ENCODE measurements around the gene LRBA. TPM values are rescaled to one million over a fixed set of nuclear protein-coding genes. Genes with fewer than 3 reads are reported as not detected.

LRBA gene
- total RNA-seq, 1 donor from 2014 or later = 26.4 TPM

- H3K4me1 Mint-ChIP-seq (ENCODE audit: low read depth, unreplicated experiment) = peaks cover 9% of the 10 kb centered on the region
- no peak overlapping the region for H3K4me3 Mint-ChIP-seq (ENCODE audit: unreplicated experiment)
- H3K27me3 Mint-ChIP-seq (ENCODE audit: unreplicated experiment) = no peaks in the 10 kb centered on the region
- TF ChIP-seq, protein P1, sequence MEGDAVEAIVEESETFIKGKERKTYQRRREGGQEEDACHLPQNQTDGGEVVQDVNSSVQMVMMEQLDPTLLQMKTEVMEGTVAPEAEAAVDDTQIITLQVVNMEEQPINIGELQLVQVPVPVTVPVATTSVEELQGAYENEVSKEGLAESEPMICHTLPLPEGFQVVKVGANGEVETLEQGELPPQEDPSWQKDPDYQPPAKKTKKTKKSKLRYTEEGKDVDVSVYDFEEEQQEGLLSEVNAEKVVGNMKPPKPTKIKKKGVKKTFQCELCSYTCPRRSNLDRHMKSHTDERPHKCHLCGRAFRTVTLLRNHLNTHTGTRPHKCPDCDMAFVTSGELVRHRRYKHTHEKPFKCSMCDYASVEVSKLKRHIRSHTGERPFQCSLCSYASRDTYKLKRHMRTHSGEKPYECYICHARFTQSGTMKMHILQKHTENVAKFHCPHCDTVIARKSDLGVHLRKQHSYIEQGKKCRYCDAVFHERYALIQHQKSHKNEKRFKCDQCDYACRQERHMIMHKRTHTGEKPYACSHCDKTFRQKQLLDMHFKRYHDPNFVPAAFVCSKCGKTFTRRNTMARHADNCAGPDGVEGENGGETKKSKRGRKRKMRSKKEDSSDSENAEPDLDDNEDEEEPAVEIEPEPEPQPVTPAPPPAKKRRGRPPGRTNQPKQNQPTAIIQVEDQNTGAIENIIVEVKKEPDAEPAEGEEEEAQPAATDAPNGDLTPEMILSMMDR (IDR thresholded peaks at IDR 0.05; ENCODE audit: partially characterized antibody, unreplicated experiment) = no peak
- no peaks in the 10 kb centered on the region for H3K36me3 Mint-ChIP-seq (ENCODE audit: unreplicated experiment)
- DNase-seq = no peak
- no peak overlapping the region for H3K27ac Mint-ChIP-seq (ENCODE audit: unreplicated experiment)
- no peaks in the 10 kb centered on the region for H3K9me3 Mint-ChIP-seq (ENCODE audit: unreplicated experiment)
These were observed 553.1 kb downstream of the LRBA start for GRCh38 chr4:150461957-150462356.

DNA sequence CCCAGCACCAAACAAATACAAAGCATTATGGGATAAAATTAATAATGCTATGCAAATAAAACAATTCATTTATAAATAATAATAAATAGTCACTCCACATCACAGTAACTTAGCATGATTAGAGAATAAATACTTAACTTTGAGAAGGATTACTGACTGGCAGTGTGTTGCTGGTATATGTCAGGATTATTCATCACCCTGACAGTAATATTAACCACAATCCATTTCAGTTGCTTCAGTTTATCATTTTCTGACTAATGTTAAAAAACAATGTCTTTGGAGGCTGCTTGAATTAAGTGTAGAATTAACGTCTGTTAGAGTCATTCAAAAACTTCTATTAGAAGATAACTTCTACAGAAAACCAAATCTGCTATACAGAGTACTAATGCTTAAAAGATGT, 557.3 kb downstream of the LRBA start:
- H3K4me3 Mint-ChIP-seq (ENCODE audit: unreplicated experiment) = no peak overlapping the region
- TF ChIP-seq, protein P1 (IDR thresholded peaks at IDR 0.05; ENCODE audit: partially characterized antibody, unreplicated experiment) = no peak
- no peak overlapping the region for H3K27ac Mint-ChIP-seq (ENCODE audit: unreplicated experiment)
- no peaks in the 10 kb centered on the region for H3K9me3 Mint-ChIP-seq (ENCODE audit: unreplicated experiment)
- no peaks in the 10 kb centered on the region for H3K27me3 Mint-ChIP-seq (ENCODE audit: unreplicated experiment)
- DNase-seq = no peak
- no peaks in the 10 kb centered on the region for H3K36me3 Mint-ChIP-seq (ENCODE audit: unreplicated experiment)
- H3K4me1 Mint-ChIP-seq (ENCODE audit: low read depth, unreplicated experiment) = peaks cover 9% of the 10 kb centered on the region

DNA sequence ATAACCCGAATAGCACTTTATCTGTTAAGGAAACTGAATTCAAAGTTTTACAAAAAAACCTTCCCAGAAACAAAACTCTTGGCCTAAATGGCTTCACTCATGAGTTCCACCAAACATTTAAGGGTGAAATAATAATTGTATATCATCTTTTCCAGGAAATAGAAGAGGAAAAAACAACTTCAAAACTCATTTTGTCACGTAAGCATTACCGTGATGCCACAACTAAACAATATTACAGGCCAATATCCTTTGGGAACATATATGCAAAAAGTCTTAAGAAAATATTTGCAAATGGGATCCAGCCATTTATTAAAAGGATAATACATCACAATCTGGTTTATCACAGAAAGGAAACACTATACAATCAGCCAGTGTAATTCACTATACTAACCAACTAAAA, 563.2 kb downstream of the LRBA start:
- Mint-ChIP-seq H3K9me3 (ENCODE audit: unreplicated experiment) (no peaks in the 10 kb centered on the region), H3K4me3 (ENCODE audit: unreplicated experiment) (no peak overlapping the region), H3K27ac (ENCODE audit: unreplicated experiment) (no peak overlapping the region), H3K36me3 (ENCODE audit: unreplicated experiment) (no peaks in the 10 kb centered on the region), H3K4me1 (ENCODE audit: low read depth, unreplicated experiment) (no peaks in the 10 kb centered on the region), H3K27me3 (ENCODE audit: unreplicated experiment) (no peaks in the 10 kb centered on the region)
- no peak for DNase-seq
- TF ChIP-seq, protein P1 (IDR thresholded peaks at IDR 0.05; ENCODE audit: partially characterized antibody, unreplicated experiment) = no peak

DNA sequence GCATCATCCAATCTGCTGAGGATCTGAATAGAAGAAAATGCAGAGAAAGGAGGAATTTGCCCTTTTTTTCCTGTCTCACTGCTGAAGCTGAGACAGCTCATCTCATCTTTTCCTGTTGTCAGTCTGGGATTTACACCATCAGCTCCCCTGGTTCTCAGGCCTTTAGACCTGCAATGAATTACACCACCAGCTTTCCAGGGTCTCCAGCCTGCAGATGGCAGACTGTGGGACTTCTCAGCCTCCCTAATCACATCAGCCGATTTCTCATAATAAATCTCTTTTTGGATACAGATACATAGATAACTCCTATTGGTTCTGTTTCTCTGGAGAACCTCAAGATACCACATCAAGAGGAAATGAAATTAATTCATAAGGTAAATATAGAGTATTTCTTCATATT, 567.7 kb downstream of the LRBA start:
- H3K27me3 Mint-ChIP-seq (ENCODE audit: unreplicated experiment) = no peaks in the 10 kb centered on the region
- H3K36me3 Mint-ChIP-seq (ENCODE audit: unreplicated experiment) = no peaks in the 10 kb centered on the region
- no peak overlapping the region for H3K27ac Mint-ChIP-seq (ENCODE audit: unreplicated experiment)
- TF ChIP-seq, protein P1 (IDR thresholded peaks at IDR 0.05; ENCODE audit: partially characterized antibody, unreplicated experiment) = no peak
- no peak for DNase-seq
- no peaks in the 10 kb centered on the region for H3K4me1 Mint-ChIP-seq (ENCODE audit: low read depth, unreplicated experiment)
- no peaks in the 10 kb centered on the region for H3K9me3 Mint-ChIP-seq (ENCODE audit: unreplicated experiment)
- no peak overlapping the region for H3K4me3 Mint-ChIP-seq (ENCODE audit: unreplicated experiment)

DNA sequence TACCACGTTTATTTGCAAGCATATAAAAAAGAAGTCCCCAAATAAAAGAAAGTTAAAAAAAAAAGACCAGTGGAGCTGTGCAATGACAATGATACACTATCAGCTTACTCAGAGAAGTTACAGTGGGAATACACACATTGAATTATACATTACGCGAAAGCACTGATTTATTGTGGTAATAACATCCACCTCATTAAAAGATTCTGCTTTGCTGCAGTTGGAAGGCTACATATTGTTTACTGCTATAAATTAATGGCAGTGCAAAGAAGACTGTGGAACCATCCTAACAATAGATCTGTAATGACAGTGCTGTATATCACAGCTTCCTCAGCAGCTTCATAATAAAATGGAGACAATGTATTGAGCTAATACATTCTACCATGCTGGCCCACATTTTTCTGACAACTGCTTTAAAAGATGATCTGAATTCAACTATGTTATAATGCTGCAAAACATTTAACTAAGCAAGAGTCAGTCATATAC, 575.6 kb downstream of the LRBA start:
- H3K4me1 Mint-ChIP-seq (ENCODE audit: low read depth, unreplicated experiment) = peaks cover 8% of the 10 kb centered on the region
- peak overlapping the region; percentile 48 for H3K27ac Mint-ChIP-seq (ENCODE audit: unreplicated experiment)
- no peak for DNase-seq
- TF ChIP-seq, protein P1 (IDR thresholded peaks at IDR 0.05; ENCODE audit: partially characterized antibody, unreplicated experiment) = no peak
- H3K27me3 Mint-ChIP-seq (ENCODE audit: unreplicated experiment) = peaks cover 4% of the 10 kb centered on the region
- H3K9me3 Mint-ChIP-seq (ENCODE audit: unreplicated experiment) = peaks cover 4% of the 10 kb centered on the region
- H3K4me3 Mint-ChIP-seq (ENCODE audit: unreplicated experiment) = peak overlapping the region; percentile 38
- no peaks in the 10 kb centered on the region for H3K36me3 Mint-ChIP-seq (ENCODE audit: unreplicated experiment)

Data from glutamatergic neuron (in vitro differentiated cells).